GM18498 (cell line): ENCODE results near the gene ACVRL1.
"Not testable (repeated sequence)": the region's sequence is repeated elsewhere in the genome, so short reads cannot be mapped to it uniquely, and the experiment has no call there.

Experiments used
- ATAC-seq: cut with Tn5 transposase; IDR thresholded peaks from one replicate; pipeline ENCODE4 v1.9.1; 2021; ENCODE audit warnings: mild to moderate bottlenecking, moderate library complexity; ENCODE audit not compliant: unreplicated experiment

ACVRL1 gene

GRCh38 chr12:51873251-51873994 is 33.9 kb upstream of the ACVRL1 start:
- no peak for ATAC-seq

GRCh38 chr12:51874000-51874399 is 33.3 kb upstream of the ACVRL1 start:
- no peak for ATAC-seq

GRCh38 chr12:51874486-51874885 is 32.8 kb upstream of the ACVRL1 start:
- no peak for ATAC-seq

- ATAC-seq: no peak
Measured at GRCh38 chr12:51879102-51879501, 28.2 kb upstream of the ACVRL1 start.

GRCh38 chr12:51883295-51883694 is 24.0 kb upstream of the ACVRL1 start:
- no peak for ATAC-seq

GRCh38 chr12:51883998-51884675 is 23.2 kb upstream of the ACVRL1 start:
- no peak for ATAC-seq

GRCh38 chr12:51884676-51885229 is 22.6 kb upstream of the ACVRL1 start:
- no peak for ATAC-seq

GRCh38 chr12:51885294-51886020 is 21.8 kb upstream of the ACVRL1 start:
- ATAC-seq: not testable (repeated sequence)

- no peak for ATAC-seq
Measured at GRCh38 chr12:51886021-51886710, 21.1 kb upstream of the ACVRL1 start.

GRCh38 chr12:51887476-51888315 is 19.6 kb upstream of the ACVRL1 start, which contains the start of gene ANKRD33:
Gene ANKRD33 (plus strand): TSS chr12:51888103. CDS start chr12:51888187, 84 bp downstream.
- ATAC-seq: no peak

- ATAC-seq: no peak
Measured at GRCh38 chr12:51888316-51889215, 18.7 kb upstream of the ACVRL1 start.

- ATAC-seq: no peak
Measured at GRCh38 chr12:51889216-51890132, 17.8 kb upstream of the ACVRL1 start.

- ATAC-seq: no peak
Measured at GRCh38 chr12:51890133-51890464, 17.2 kb upstream of the ACVRL1 start.

- no peak for ATAC-seq
Measured at GRCh38 chr12:51890511-51891171, 16.7 kb upstream of the ACVRL1 start.

- ATAC-seq: no peak
Measured at GRCh38 chr12:51891843-51892242, 15.5 kb upstream of the ACVRL1 start.

GRCh38 chr12:51893786-51894185 is 13.5 kb upstream of the ACVRL1 start:
- ATAC-seq: no peak

- no peak for ATAC-seq
Measured at GRCh38 chr12:51895378-51896135, 11.7 kb upstream of the ACVRL1 start.
